HepG2 (cell line): ENCODE measurements around the gene ADAT3.

Experiments used
- ETV6 ChIP-seq: sonication (generic); formaldehyde crosslinking; conservative IDR thresholded peaks from 2 replicates; pipeline ENCODE4 v1.4.0; 2020; ENCODE audit warnings: missing genetic modification reagents
- EZH2 ChIP-seq: conservative IDR thresholded peaks from 2 replicates; pipeline ENCODE4 v1.6.1; 2012; ENCODE audit warnings: mild to moderate bottlenecking, low read depth, low read length, moderate library complexity
- ZFX ChIP-seq: sonication (generic); formaldehyde crosslinking; IDR thresholded peaks from 2 replicates; pipeline ENCODE4 v1.4.0; 2020; ENCODE audit warnings: mild to moderate bottlenecking, low read depth, missing genetic modification reagents, moderate library complexity
- ZNF639 ChIP-seq: conservative IDR thresholded peaks from 2 replicates; pipeline ENCODE4 v1.6.1; 2018; ENCODE audit warnings: missing genetic modification reagents
- ZZZ3 ChIP-seq: sonication (generic); formaldehyde crosslinking; IDR thresholded peaks from 2 replicates; pipeline ENCODE4 v1.4.0; 2020; ENCODE audit warnings: missing genetic modification reagents, mild to moderate bottlenecking, borderline replicate concordance

- TF ChIP-seq ZFX (CRISPR knock-in tag) (no peak), ZZZ3 (CRISPR knock-in tag) (no peak), EZH2 (no peak), ETV6 (CRISPR knock-in tag) (no peak), ZNF639 (CRISPR knock-in tag) (no peak)
Observed at GRCh38 chr19:1859331-1859781, 45.8 kb upstream of the ADAT3 start.
